Thyroid gland (tissue), 4 donors: ENCODE data around the gene KIAA0232. TPM values are rescaled to one million over a fixed set of nuclear protein-coding genes. Genes with fewer than 3 reads are reported as not detected.

Source experiments
- DNase-seq, 2 donors: peaks; one replicate each; pipeline ENCODE4 v3.0.0-alpha.2; 2019
- H3K27ac ChIP-seq, 3 donors: fragments of 200-600 bp; sonication (generic); 1 replicate in 2 of 3; 2 replicates in 1 of 3; pipeline ENCODE4 v1.5.1; 2016 to 2019; ENCODE audit warnings: mild to moderate bottlenecking in 1 of 3, moderate library complexity in 1 of 3
- H3K27me3 ChIP-seq: fragments of 200-600 bp; sonication (generic); one replicate; pipeline ENCODE4 v1.5.1; 2019
- H3K36me3 ChIP-seq, 2 donors: fragments of 200-600 bp; sonication (generic); one replicate each; pipeline ENCODE4 v1.5.1; 2016 to 2019
- H3K4me1 ChIP-seq, 2 donors: fragments of 200-600 bp; sonication (generic); one replicate each; pipeline ENCODE4 v1.5.1; 2017 to 2019
- H3K4me3 ChIP-seq, 3 donors: fragments of 200-600 bp; sonication (generic); replicated peaks in 1 of 3; 1 replicate in 2 of 3; 2 replicates in 1 of 3; pipeline ENCODE4 v1.5.1; 2016; ENCODE audit warnings: mild to moderate bottlenecking in 1 of 3
- H3K9me3 ChIP-seq: fragments of 200-600 bp; sonication (generic); one replicate; pipeline ENCODE4 v1.5.1; 2017
- CTCF ChIP-seq, 6 experiments: fragments of 200-600 bp in 3 of 6; fragments of 450-650 bp in 3 of 6; sonication (generic) in 3 of 6; IDR thresholded peaks; one replicate each; pipeline ENCODE4 v1.5.1; 2016 to 2019; ENCODE audit warnings: antibody characterized with exemption in 6 of 6, mild to moderate bottlenecking in 2 of 6, inconsistent platforms in 1 of 6, moderate library complexity in 1 of 6
- POLR2A ChIP-seq, 2 donors: fragments of 450-650 bp; IDR thresholded peaks; one replicate each; pipeline ENCODE4 v1.6.1; 2017; ENCODE audit warnings: antibody characterized with exemption in 2 of 2, mild to moderate bottlenecking in 2 of 2, moderate library complexity in 1 of 2
- WGBS, 2 donors: methylation state at CpG; one replicate each; pipeline ENCODE4 v1.1.5; 2017; 5-methylcytosine and 5-hydroxymethylcytosine counted together
- intact Hi-C: fragments of 100-400 bp; cut with DNase I; formaldehyde crosslinking; loops from one replicate; pipeline ENCODE4 v1.15.1; 2023
- total RNA-seq, 4 donors: library from RNA; depleted of rRNA; stranded (reverse); fragments of >200 nt; gene quantifications; one replicate each; pipeline ENCODE4 v1.2.3, GENCODE V29; 2016

Gene KIAA0232
- total RNA-seq, 4 donors from 2014 or later: 37.1 to 73.2 (median 50.6) TPM

DNA sequence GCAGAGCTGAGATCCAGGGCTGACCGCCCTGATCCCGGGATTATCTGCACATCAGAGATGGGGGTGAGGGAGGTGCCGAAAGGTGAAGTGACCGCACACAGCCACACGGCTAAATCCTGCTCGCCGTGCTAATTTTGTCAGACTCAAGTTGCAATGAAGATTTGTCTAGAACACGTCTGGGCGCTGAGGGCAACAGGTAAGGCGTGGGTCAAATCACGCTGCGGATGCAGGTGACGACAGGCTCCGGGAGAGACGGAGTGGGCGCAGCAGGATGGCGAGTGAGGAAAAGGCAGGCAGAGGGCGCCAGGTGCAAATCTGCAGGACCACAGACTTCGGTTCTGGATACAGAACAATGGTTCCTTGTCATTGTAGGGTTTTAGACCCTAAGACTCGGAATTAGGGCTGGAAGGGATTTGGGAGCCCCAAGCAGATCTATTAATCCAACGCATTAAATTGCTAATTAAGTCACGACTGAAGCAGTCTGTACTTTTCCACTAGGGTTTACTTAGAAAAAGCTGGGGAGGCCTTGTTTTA is 125.2 kb downstream of the KIAA0232 start:
- 29 to 34% methylated on average over 16 to 22 of the region's 22 CpGs for WGBS, 2 donors
- Histone ChIP-seq H3K27ac (no peak overlapping the region), H3K9me3 (no peaks in the 10 kb centered on the region), H3K27me3 (no peaks in the 10 kb centered on the region), H3K36me3 (no peaks in the 10 kb centered on the region), H3K4me3 (no peak overlapping the region), H3K4me1 (peaks cover 14 to 35% of the 10 kb centered on the region in 2 donors)
- peak in 1 of 2 donors; percentile 36 for DNase-seq
- intact Hi-C loops: loop anchor here (10.0 kb wide), 2 partner anchors 137 to 167 kb away; partner anchors contain the start of gene TADA2B
- TF ChIP-seq POLR2A (IDR thresholded peaks at IDR 0.05) (no peak), CTCF (IDR thresholded peaks at IDR 0.05) (peak in 2 of 6 experiments; percentile 20 to 38)

DNA sequence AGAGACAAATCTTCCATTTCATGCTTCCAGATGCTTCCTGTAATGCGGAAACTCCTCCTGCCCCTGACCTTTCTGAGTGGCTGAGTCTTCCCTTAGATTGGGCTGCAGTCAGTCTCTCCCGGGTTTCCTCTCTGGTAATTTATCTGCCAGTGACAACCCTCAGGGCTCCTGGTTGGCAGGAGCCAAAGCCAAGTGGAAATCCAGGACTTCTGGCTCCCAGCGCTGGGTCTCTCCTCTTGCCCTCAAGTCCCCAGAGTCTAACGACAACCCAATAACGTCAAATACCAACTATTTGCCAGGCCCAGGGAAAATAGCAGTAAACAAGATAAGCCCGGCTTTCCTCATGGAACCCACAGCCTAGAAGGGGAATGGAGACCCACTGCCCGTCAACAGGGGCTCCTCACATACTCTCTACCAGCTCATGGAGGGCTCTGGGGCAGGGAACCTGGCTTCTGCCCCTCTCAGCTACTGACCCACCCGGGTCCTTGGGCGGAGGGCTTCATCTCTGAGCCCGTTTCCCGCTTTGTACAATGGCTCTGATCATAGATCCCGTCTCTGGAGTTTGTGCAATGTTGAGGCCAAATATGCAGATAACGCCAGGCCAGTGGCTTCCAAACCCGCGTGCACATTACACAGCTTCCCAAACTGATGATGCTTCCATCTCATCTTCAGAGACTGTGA is 126.0 kb downstream of the KIAA0232 start:
- no peaks in the 10 kb centered on the region for H3K27me3 ChIP-seq
- peaks cover 9 to 35% of the 10 kb centered on the region in 2 donors for H3K4me1 ChIP-seq
- WGBS, 2 donors: 26 to 27% methylated on average over 15 of the region's 15 CpGs
- peak overlapping the region; percentile 31 to 80 (median 59) for H3K4me3 ChIP-seq
- intact Hi-C loops: loop anchor here (10.0 kb wide), 2 partner anchors 136 to 166 kb away; partner anchors contain the start of gene TADA2B
- no peak for TF ChIP-seq POLR2A (IDR thresholded peaks at IDR 0.05)
- H3K9me3 ChIP-seq: no peaks in the 10 kb centered on the region
- H3K27ac ChIP-seq: peak overlapping the region in 2 of 3 donors; percentile 96 to 98
- no peak for DNase-seq
- no peaks in the 10 kb centered on the region for H3K36me3 ChIP-seq

DNA sequence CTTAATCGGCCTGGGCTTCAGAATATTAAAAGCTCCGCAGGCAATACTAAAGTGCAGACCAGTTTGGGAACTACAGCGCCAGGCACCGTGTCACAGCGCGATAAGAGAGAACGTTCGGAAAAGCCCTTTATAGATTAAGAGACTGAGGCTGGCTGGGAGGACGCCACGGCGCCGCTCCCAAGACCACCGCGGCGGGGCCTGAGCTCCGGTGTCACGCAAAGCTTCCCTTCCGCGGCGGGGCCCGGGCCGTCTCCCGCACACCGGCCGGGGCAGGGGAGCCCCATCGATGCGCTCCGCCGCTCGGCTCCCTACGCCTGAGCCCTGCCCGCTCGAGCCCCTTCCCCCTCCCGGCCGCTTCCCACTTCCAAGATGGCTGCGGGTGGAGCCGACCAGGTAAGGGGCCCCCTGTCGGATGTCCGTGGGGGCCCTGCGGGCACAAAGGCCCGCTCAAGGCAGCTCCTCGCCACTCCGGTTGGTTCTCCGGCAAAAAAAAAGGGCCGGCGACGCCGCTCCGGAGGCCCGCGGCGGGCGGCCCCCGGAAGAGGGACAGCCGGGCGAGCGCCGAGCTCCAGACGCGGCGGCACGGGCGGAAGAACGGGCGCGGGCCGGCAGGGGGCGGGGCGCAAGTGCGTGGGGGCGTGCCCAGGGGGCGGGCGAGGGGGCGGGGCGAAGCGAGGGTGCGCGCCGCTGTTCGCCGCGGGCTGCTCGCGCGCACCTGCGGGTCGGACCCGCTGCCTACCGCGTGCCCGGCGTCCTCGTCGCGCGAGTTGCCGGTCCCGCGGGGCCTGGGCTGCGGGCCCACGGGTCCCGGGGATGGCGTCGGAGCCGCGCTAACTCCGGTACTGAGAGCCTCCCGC is 126.8 kb downstream of the KIAA0232 start, which contains the start of gene TBC1D14:
TBC1D14 (plus strand) TSS at position 714 of the 857 bp plus-strand sequence. CDS start 13,564 bp downstream, outside the sequence.
- TF ChIP-seq POLR2A (IDR thresholded peaks at IDR 0.05): peak in 1 of 2 donors; percentile 61
- peak in 2 of 6 experiments; percentile 11 to 35 for TF ChIP-seq CTCF (IDR thresholded peaks at IDR 0.05)
- Histone ChIP-seq H3K4me3 (peak within 1 kb of the TSS; percentile 31 to 80 (median 59)), H3K27me3 (no peaks in the 10 kb centered on the region), H3K9me3 (no peaks in the 10 kb centered on the region), H3K36me3 (no peaks in the 10 kb centered on the region), H3K4me1 (peaks cover 9 to 35% of the 10 kb centered on the region in 2 donors), H3K27ac (peak within 1 kb of the TSS; percentile 96 to 98 (median 98))
- DNase-seq: peak; percentile 89 to 90
- intact Hi-C loops: loop anchor here (10.0 kb wide), 2 partner anchors 135 to 165 kb away; partner anchors contain the start of gene TADA2B
- WGBS, 2 donors: 0 to 1% methylated on average over 12 to 14 of the region's 108 CpGs

- H3K4me3 ChIP-seq: peak overlapping the region in 2 of 3 donors; percentile 20 to 59
- peaks cover 9 to 35% of the 10 kb centered on the region in 2 donors for H3K4me1 ChIP-seq
- H3K36me3 ChIP-seq: no peaks in the 10 kb centered on the region
- peak; percentile 39 to 44 for DNase-seq
- H3K27me3 ChIP-seq: no peaks in the 10 kb centered on the region
- intact Hi-C loops: loop anchor here (5.0 to 10.0 kb wide), 3 partner anchors 77 to 165 kb away; partner anchors contain the start of gene TADA2B
- WGBS, 2 donors: 0% methylated on average over 4 to 5 of the region's 58 CpGs
- H3K27ac ChIP-seq: peak overlapping the region in 2 of 3 donors; percentile 3 to 35
- TF ChIP-seq CTCF (IDR thresholded peaks at IDR 0.05): no peak
- TF ChIP-seq POLR2A (IDR thresholded peaks at IDR 0.05): no peak
- H3K9me3 ChIP-seq: no peaks in the 10 kb centered on the region
Measured at GRCh38 chr4:6909970-6910339, 127.4 kb downstream of the KIAA0232 start.
